GM18511 (cell line): Measurements from ENCODE around the gene ZBTB7B.

Experiments used
- ATAC-seq: cut with Tn5 transposase; IDR thresholded peaks from one replicate; pipeline ENCODE4 v1.9.1; 2021; ENCODE audit warnings: mild to moderate bottlenecking, moderate library complexity; ENCODE audit not compliant: unreplicated experiment

The ZBTB7B gene

DNA sequence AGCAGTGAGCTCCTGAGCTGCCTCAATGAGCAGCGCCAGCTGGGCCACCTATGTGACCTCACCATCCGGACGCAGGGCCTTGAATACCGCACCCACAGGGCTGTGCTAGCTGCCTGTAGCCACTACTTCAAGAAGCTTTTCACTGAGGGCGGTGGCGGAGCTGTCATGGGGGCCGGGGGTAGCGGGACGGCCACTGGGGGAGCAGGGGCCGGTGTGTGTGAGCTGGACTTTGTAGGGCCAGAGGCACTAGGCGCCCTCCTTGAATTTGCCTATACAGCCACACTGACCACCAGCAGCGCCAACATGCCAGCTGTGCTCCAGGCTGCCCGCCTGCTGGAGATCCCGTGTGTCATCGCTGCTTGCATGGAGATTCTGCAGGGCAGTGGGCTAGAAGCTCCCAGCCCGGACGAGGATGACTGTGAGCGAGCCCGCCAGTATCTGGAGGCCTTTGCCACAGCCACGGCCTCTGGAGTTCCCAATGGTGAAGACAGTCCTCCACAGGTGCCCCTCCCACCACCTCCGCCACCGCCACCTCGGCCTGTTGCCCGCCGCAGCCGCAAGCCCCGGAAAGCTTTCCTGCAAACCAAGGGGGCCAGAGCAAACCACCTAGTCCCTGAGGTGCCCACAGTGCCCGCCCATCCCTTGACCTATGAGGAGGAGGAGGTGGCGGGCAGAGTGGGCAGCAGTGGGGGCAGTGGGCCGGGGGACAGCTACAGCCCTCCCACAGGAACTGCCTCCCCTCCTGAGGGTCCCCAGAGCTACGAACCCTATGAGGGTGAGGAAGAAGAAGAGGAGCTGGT, 12.3 kb downstream of the ZBTB7B start:
- no peak for ATAC-seq

DNA sequence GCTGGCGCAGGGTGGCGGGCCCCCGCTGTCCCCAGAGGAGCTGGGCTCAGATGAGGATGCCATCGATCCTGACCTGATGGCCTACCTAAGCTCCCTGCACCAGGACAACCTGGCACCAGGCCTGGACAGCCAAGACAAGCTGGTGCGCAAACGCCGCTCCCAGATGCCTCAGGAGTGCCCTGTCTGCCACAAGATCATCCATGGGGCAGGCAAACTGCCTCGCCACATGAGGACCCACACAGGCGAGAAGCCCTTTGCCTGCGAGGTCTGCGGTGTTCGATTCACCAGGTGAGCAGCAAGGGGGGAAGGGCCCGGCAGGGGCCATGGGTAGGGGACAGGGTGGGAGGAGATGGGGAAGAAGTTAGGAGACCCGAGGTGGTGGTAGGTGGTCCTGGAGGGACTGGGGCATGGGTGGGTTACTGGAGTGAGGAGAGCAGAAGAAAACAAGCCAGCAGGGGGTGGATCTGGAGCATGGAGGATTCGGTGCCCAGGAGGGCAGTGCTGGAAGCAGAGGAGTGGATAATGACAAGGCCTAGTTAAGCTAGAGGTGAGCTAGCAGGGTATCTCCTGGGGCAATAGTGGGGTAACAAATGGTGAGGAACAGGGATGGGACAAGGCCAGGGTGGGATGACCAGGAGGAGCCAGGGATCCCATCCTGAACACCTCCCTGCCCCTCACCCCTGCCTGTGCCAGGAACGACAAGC, 13.1 kb downstream of the ZBTB7B start:
- ATAC-seq: no peak

- ATAC-seq: no peak
These were observed 13.7 kb downstream of the ZBTB7B start for GRCh38 chr1:155016231-155016831.

GRCh38 chr1:155017041-155017945, 14.7 kb downstream of the ZBTB7B start:
- peak; percentile 79 for ATAC-seq

DNA sequence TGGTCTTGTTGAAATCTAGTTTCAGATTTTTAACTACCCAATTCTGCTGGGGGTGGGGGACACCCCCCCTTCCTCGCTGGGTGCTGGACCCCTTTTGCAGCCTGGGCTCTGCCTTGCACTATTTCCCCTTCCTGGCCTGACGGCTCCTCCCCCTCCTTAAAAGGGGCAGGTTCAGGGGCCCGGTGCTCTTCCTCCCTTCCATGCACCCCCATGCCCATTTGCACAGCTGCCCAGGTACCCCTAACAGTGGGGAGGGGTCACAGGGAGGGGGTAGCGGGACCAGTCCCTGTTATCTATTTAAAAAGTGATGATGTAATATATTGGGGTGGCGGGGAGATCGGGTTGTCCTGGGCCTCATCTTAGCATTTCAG, 15.3 kb downstream of the ZBTB7B start:
- no peak for ATAC-seq

DNA sequence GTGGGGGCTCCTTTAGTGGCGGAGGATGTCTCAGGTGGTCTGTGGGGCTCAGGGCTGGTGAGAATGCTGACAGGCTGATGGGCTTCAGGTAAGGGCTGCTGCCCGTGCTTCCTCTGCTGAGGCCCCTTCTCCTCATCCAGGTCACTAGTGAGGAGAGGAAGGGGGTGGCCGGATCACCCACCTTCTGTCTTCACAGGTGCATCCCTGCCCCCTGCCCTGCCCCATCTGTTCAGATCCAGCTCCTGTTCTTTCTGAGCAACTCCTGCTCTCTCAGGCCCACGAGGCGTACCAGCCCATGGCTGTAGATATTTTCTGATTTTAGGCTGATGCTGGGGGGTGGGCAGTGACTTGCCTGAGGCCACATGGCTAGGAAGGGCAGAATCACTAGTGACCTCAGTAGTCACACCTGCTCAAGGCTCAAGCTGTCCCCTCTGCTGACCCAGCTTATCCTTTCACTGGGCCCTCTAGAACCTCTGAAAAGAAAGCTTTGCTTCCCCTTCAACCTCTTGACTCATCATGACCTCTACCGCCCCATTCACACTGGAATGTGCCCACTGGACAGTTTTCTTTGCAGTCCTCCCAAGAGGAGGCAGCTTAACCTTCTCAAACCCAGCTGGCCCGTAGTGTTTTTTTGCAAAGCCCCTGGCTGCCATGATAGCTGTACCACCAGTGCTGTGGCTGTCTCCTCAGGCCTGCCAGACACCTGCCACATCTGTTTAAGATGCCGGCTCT, 16.2 kb downstream of the ZBTB7B start:
- no peak for ATAC-seq

DNA sequence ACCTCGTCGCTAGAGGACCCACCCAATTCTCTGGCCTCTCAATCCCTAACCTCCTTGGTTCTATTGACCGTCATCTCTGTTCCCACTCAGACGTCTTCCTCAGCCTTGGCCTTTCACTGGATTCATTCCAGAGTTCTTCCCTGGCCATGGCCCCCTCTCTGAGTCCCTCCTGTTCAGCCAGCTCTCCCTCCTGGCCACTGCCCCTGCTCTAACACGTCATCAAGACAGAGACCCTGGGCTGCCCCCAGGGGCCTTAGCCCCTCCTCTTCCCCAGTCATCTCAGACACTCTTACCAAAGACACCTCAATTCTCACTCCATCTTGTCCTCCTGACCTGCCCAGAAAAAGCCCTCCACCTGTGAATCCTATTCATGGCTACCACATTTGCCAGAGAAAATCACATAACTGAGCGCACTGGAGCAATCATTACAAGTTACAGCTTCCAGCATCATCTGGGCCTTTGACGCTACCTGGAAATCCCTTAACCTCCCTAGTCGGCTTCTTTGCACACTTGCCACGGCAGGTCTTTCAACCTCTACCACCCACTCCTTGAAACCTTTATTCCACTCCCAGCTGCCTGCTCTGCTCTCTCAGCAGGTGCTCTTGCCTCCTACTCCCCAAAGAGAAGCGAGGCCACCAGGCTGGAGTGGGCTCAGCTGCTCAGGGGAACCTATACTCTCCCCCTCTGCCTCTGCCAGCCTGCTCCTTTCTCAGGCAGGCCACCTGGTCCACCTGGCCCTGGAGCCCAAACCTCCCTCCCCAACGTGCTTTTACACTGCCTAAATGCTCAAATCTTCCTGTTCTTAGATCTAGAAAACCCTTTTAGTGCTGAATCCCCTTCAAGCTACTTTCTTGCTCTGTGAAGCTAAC, 17.0 kb downstream of the ZBTB7B start:
- no peak for ATAC-seq

DNA sequence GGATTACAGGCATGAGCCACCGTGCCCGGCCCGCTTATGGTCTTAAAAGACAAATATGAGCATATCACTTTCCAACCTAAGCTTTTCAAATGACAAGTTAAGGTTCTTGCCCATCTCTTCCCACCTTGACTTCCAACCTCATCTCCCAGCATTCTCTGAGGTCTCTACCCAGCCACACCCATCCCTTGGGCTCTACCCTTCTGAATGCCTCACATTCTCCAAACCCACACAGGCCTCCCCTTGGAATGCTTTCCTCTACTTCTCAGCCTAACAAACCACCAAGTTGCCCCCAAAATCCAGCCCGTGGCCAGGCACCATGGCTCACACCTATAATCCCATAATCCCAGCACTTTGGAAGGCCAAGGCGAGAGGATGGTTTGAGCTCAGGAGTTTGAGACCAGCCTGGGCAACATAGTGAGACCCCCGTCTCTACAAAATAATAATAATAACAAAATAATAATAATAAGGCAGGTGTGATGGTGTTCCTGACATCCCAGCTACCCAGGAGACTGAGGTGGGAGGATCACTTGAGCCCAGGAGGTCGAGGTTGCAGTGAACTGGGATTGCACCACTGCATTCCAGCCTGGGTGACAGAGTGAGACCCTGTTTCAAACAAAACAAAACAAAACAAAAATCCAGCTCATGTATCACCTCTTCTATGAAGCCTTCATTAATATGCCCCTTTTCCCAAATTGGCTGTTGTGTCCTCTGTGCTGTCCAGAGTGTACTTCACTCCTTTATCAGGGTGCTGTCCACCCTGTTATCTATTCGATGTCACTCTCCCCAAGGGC, 19.7 kb downstream of the ZBTB7B start:
- ATAC-seq: no peak

GRCh38 chr1:155022927-155023236, 20.3 kb downstream of the ZBTB7B start:
- no peak for ATAC-seq

DNA sequence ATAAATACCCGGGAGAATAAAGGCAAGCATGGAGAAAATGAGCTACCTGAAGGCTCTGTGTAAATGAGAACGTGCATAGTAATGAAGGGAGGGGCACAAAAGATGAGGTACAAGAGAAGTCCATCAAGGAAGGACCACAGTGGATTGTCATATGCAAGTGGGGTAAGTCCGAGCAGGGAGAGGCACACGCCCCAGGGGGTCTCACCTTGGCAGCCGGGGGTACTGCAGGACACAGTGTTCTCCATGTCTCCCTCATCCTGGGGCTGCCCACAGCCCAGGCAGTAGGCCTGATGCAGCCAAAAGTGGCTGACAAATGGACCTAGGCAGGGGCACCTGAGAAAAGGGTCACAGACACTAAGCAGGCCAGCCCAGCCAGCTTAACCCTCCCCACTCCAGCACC, 21.0 kb downstream of the ZBTB7B start:
- no peak for ATAC-seq

GRCh38 chr1:155024315-155024714, 21.7 kb downstream of the ZBTB7B start:
- ATAC-seq: no peak

DNA sequence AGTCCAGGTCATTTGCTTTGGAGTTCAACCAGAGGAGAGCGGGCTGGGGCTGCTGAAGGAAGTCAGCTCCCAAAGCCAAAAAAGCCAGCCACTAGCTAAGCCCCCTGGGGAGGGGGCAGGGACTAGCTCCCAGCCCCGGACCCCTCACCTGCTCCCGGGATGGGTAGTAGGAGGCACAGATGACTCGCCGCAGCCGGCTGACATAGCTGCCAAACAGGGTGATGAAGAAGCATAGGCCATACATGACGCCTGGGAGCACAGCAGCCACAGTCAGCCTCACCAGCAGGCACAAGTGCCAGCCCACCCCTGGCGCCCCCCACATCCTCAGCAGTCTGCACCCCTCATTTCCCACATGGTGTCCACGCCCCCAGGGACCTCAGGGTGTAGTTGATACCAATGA, 23.6 kb downstream of the ZBTB7B start:
- no peak for ATAC-seq

DNA sequence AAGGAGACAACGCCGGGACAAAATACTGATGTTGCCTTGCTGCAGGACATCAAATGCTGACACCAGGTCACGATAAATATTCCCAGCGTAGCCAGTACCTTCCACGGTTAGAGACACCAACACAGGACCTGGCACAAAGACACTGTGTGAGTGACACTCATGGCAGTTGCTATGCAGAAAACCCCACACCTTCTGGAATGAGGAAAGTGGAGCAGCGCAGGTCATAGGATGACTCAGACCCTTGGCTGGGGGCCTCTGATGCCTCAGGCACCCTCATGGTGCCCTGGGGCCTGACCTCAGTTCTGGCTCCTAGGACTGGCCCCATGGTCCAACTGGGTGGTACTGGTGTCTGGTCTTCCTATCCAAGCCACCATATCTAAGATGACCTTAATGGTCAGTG, 24.0 kb downstream of the ZBTB7B start:
- ATAC-seq: no peak

GRCh38 chr1:155029513-155030242, 27.1 kb downstream of the ZBTB7B start:
- ATAC-seq: no peak

DNA sequence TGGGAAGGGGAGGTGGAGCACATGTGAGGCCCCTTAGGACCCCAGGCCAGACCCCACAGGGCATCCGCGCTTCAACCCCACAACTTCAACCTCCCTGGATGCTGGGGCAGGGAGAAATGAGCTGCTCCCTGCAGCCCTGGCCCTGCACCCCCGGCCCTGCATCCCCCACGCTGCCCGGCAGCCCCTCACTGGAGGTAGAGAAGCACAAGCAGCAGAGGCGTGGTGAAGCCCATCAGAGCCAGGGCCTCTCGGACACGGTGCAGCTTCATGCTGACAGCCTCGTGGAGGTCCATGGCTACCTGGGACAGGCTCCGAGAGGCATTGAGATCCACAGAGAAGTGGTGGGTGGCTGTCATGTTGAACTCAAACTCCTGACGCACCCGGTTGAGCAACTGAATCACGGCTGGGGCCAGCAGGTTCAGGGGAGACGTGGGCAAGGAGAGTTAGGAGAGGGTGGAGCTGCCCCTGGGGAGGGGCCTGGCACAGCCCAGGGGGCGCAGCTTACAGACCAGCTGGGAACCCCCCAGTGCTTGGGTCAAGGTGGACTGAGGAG, 27.7 kb downstream of the ZBTB7B start:
- no peak for ATAC-seq

DNA sequence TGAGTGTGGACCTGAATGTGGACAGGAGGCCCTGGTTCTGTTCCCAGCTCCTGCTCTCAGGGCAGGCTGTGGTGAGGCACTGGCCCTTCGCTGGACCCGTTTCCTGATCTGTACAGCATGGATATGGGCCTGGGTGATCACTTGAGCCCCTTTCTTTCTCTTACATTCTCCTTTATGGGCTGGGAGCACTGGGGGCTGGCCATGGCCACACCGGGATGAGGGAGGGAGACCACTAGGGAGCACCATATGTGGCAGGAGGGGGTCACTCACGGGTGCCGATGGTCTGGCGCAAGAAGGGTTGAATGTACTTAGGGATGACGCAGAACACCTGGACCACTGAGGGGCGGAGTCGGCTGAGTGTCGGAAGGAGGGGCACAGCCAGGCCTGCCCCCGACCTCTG, 28.3 kb downstream of the ZBTB7B start:
- no peak for ATAC-seq

- ATAC-seq: no peak
These were observed 30.3 kb downstream of the ZBTB7B start for GRCh38 chr1:155032886-155033285.

DNA sequence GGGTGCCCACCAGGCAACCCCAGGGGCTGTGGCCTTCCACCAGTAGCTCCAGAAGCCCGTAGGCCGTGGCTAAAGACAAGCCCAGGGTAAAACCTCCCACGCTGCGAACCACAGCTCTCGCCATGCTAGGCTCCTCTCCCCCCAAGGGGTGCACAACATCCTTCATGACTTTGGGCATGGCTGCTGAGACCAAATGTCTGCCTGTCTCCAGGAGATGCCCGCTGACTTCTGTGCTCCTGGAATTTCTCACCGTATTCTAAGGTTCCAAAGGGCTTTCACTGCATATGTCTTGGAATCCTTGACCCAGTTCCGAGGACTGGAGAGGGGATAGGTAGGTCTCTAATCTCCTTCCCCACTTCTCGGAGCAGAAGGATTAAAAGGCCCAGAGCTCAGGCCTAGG, 30.9 kb downstream of the ZBTB7B start, which contains the start of the genes DCST1 and DCST2:
TSS of gene DCST1 (plus strand) at position 301 of the 400 bp plus-strand sequence. CDS start 213 bp downstream, outside the sequence.
TSS of gene DCST2 (minus strand) at position 258 of the 400 bp plus-strand sequence. CDS start at position 178, 80 bp downstream.
- ATAC-seq: no peak
